ENCODE measurements around the gene WDCP.

DNA sequence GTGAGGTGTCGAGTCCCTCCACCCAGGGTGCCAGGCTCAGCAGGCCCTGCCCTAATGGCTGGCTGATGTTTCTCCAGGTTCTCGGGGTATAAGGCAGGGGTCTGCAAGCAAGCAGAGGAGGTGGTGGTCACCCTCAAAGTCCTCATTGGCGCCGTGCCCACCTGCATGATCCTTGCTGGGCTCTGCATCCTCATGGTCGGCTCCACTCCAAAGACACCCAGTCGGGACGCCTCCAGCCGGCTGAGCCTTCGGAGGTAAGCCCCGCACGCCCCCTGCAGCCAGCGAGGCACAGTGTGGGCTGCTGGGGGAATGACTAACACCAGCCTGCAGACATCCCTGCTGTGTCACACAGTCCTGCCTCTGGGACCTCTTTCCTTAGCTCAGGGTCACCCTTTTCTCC is 23.2 kb downstream of the WDCP start:
- TF ChIP-seq CTCF (conservative IDR thresholded peaks at IDR 0.05; ENCODE audit: low read depth, low read length) (0 out of 2 replicates have a peak, but pooled peaks have one; percentile 14), EZH2 (IDR thresholded peaks at IDR 0.05; ENCODE audit: low read length, unreplicated experiment) (no peak)
